SJSA1 (cell line): ENCODE measurements around the gene MGRN1. TPM values are rescaled to one million over a fixed set of nuclear protein-coding genes. Genes with fewer than 3 reads are reported as not detected.

Source experiments
- DNase-seq, 2 experiments: peaks; one replicate each; pipeline ENCODE4 v3.0.0-alpha.2; 2015 to 2020; ENCODE audit warnings: low spot score in 2 of 2, low read depth in 1 of 2
- H3K27ac ChIP-seq: fragments of 250-450 bp; sonication (Bioruptor Pico); 2 replicates; pipeline ENCODE4 v1.5.1; 2020; ENCODE audit warnings: mild to moderate bottlenecking, moderate library complexity
- H3K27me3 ChIP-seq: fragments of 250-450 bp; sonication (Bioruptor Pico); replicated peaks from 2 replicates; pipeline ENCODE4 v1.5.1; 2020; ENCODE audit warnings: mild to moderate bottlenecking, moderate library complexity
- H3K36me3 ChIP-seq: fragments of 250-450 bp; sonication (Bioruptor Pico); 2 replicates; pipeline ENCODE4 v1.5.1; 2020; ENCODE audit warnings: mild to moderate bottlenecking
- H3K4me1 ChIP-seq: fragments of 250-450 bp; sonication (Bioruptor Pico); replicated peaks from 2 replicates; pipeline ENCODE4 v1.6.1; 2021; ENCODE audit warnings: mild to moderate bottlenecking
- H3K4me3 ChIP-seq: fragments of 250-450 bp; sonication (Bioruptor Pico); 2 replicates; pipeline ENCODE4 v1.5.1; 2020; ENCODE audit warnings: mild to moderate bottlenecking
- H3K9me3 ChIP-seq: fragments of 250-450 bp; sonication (Bioruptor Pico); replicated peaks from 2 replicates; pipeline ENCODE4 v1.5.1; 2020; ENCODE audit warnings: mild to moderate bottlenecking
- total RNA-seq: library from RNA; depleted of rRNA; stranded (reverse); fragments of >200 nt; shearing (Covaris generic); gene quantifications from 2 replicates; pipeline ENCODE4 v1.2.3, GENCODE V29; 2014

The MGRN1 gene
- total RNA-seq, 1 experiment from 2014 or later = 15.0 TPM

DNA sequence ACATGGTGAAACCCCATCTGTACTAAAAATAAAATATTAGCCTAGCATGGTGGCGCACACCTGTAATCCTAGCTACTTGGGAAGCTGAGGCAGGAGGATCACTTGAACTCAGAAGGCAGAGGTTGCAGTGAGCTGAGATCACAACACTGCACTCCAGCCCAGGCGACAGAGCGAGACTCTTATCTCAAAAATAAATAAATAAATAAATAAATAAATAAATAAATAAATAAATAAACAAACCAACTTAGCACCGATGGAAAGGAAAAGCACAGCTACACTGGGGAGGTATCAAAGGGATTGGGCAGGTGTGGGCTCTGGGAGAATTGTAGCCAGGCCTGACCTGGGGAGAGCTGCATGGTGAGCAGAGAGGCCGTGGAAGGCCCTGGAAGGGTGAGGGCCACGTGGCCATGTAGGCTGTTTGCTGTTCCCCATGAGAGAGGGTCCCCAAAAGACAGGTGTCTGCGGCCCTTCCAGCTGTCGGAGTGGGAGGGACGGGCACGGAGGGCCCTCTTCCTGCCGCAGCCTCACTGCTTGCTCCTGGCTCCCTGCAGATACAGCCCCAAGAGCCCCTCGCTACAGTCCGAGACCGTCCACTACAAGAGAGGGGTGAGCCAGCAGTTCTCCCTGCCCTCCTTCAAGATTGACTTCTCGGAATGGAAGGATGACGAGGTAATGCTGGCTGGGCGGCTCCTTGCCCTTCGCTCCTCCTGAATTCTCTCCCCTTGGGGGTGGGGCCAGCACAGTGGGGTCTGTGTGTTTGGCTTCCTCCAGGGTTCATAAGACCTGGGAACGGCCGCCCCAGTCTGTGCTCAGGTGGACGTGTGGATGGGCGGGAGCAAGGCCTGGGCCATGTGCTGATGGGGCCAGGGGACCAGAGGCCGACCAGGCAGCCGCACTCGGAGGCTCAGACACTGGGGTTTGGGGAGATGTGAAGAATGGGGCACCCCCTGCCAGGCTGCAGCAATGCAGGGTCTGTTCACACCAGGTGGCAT lies 32.4 kb downstream of the MGRN1 start:
- Histone ChIP-seq H3K27ac (no peak overlapping the region), H3K4me1 (no peaks in the 10 kb centered on the region), H3K9me3 (no peaks in the 10 kb centered on the region), H3K4me3 (no peak overlapping the region), H3K36me3 (peaks cover 59% of the 10 kb centered on the region), H3K27me3 (no peaks in the 10 kb centered on the region)
- DNase-seq = no peak

DNA sequence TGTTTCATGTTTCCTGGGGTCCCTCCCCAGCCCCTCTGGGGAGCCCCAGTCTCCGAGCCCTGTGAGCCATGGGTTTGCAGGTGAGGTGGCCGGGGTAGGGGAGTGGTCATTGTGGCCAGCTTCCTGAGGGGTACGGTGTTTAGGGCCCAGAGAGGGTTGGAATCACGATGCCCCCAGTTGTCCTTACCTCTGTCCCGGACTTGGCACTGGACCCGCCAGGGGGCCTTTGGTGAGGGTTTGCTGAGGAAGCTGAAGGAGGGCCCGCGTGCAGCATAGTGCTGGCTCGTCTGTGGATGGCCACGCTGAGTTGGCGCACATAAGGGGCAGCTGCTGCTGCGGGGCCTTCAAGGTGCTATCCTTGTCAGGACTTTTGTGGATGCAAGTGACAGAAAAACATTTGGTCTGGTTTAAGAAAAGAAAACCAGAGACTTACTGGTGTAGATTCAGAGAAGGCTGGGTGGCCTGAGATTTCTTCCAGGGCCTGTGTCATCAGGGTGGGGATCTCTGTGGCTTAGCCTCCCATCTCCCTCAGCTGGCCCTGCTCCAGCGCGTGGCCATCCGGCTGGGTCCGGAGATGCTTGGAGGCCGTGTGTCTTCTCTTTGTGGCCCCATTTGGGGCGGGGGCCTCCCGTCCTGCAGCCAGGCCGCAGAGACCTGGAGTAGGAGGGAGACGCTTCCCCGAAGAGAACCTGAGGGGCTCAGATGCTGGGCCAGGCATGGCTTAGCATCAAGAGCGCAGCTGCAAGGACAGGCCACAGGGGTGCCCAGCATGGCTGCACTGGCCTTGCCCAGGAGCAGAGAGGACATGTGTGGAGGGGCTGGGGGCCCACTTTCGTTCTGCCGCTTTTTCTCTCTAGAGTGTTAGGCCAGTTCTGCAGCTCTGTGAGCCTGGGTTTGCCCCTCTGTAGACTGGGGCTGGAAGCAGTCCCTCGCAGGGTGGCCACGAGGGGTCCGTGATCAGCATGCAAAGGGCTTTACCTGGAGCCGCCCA lies 35.0 kb downstream of the MGRN1 start:
- Histone ChIP-seq H3K27me3 (no peaks in the 10 kb centered on the region), H3K27ac (no peak overlapping the region), H3K9me3 (no peaks in the 10 kb centered on the region), H3K4me3 (no peak overlapping the region), H3K4me1 (no peaks in the 10 kb centered on the region), H3K36me3 (peaks cover 55% of the 10 kb centered on the region)
- no peak for DNase-seq

DNA sequence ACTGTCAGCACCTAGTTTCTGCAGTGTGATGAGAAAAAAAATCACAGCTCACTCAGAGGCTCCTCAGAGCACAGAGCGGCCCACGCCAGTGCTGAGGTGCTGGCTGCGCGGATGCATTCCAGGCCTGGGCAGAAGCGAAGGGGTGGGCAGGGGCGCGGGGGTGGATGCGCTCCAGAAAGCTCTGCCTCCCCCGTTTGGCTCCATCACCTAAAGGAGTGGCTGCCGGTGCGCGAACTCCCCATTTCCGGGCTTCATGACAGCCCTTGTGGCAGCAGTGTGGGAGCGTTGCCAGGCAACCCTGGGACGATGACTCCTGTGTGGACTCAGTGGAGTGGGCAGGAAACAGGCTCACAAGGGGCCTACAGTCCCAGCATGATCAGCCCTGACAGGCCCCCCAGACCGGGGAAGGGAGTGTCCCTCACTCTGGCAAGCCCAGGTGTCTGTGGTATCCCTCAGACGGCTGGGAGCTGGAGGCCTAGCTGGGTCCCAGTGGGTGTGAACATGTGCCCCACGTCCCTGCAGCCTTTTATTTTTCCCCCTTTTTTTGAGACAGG lies 35.9 kb downstream of the MGRN1 start:
- no peak for DNase-seq

DNA sequence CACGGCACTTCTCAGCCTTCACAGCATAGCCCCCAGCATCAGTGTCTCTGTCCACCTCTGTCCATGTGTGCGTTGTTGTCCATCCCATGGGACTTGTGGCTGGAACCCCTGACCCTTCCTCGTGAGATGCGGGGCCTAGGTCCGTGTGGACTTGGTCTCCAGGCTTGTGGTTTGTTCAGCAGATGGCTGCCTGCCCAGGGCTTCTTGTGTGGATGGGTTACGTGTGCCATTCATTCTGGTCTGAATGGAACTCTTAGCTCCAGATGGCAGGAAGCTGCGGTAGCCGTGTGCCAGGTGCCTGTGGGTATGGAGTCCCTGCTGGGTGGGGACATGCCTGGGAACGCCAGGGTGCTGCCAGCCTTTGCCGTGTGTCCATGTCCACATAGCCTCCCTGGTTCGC lies 37.0 kb downstream of the MGRN1 start:
- Histone ChIP-seq H3K27me3 (no peaks in the 10 kb centered on the region), H3K27ac (no peak overlapping the region), H3K4me1 (no peaks in the 10 kb centered on the region), H3K9me3 (no peaks in the 10 kb centered on the region), H3K36me3 (peaks cover 52% of the 10 kb centered on the region), H3K4me3 (no peak overlapping the region)
- DNase-seq = no peak

More for the DNA sequence above, 35.9 kb downstream of the MGRN1 start:
- Histone ChIP-seq H3K4me3 (no peak overlapping the region), H3K4me1 (no peaks in the 10 kb centered on the region), H3K27ac (no peak overlapping the region), H3K27me3 (no peaks in the 10 kb centered on the region), H3K36me3 (peaks cover 52% of the 10 kb centered on the region), H3K9me3 (no peaks in the 10 kb centered on the region)

DNA sequence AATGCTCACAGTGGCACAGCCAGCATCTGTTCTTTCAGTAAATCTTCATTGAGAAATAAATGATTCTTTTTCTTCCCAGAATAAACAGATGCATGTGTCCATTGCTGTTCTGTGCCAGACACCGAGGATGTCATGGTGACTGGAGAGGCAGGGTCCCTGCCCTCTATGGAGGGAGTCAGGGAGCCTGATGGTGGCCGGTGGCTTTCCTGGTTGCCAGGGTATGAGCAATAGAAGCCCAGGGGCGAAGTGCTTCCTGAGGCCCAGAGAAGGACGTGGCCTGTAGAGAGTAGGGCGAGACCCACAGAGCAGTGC lies 38.8 kb downstream of the MGRN1 start:
- Histone ChIP-seq H3K4me3 (no peak overlapping the region), H3K36me3 (peaks cover 58% of the 10 kb centered on the region), H3K9me3 (no peaks in the 10 kb centered on the region), H3K27ac (no peak overlapping the region), H3K27me3 (no peaks in the 10 kb centered on the region), H3K4me1 (no peaks in the 10 kb centered on the region)
- DNase-seq = no peak

DNA sequence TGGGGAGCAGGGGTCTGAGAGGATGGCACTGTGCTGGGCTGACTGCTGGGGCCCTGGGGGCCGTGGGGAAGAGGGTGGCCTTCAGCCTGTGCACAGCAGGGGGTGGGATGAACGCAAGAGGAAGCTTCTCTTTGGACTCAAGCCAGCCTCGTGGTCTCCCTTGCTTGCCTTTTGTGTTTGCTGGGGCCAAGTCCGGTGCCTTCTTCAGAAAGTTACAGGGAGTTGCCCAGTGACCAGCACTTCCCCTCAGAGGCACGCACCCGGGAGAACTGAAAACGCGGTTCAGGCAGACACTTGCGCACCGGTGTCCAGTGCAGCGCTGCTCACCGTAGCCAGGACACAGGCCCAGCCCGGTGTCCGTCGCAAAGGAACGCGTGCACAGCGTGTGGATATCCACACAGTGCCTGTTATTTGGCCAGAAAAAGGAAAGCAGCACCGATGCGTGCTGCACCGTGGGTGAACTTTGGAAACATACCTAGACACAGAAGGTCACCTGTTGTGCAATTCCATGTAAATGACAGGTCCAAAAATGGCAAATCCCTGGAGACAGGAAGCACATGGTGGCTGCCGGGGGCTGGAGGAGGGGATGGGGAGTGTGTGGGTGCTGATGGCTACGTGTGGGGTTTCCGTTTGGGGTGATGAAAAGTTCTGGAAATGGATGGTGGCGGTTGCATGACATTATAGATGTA lies 39.3 kb downstream of the MGRN1 start:
- no peaks in the 10 kb centered on the region for H3K9me3 ChIP-seq
- no peaks in the 10 kb centered on the region for H3K4me1 ChIP-seq
- H3K36me3 ChIP-seq = peaks cover 61% of the 10 kb centered on the region
- no peak overlapping the region for H3K4me3 ChIP-seq
- DNase-seq = no peak
- H3K27ac ChIP-seq = no peak overlapping the region
- no peaks in the 10 kb centered on the region for H3K27me3 ChIP-seq

DNA sequence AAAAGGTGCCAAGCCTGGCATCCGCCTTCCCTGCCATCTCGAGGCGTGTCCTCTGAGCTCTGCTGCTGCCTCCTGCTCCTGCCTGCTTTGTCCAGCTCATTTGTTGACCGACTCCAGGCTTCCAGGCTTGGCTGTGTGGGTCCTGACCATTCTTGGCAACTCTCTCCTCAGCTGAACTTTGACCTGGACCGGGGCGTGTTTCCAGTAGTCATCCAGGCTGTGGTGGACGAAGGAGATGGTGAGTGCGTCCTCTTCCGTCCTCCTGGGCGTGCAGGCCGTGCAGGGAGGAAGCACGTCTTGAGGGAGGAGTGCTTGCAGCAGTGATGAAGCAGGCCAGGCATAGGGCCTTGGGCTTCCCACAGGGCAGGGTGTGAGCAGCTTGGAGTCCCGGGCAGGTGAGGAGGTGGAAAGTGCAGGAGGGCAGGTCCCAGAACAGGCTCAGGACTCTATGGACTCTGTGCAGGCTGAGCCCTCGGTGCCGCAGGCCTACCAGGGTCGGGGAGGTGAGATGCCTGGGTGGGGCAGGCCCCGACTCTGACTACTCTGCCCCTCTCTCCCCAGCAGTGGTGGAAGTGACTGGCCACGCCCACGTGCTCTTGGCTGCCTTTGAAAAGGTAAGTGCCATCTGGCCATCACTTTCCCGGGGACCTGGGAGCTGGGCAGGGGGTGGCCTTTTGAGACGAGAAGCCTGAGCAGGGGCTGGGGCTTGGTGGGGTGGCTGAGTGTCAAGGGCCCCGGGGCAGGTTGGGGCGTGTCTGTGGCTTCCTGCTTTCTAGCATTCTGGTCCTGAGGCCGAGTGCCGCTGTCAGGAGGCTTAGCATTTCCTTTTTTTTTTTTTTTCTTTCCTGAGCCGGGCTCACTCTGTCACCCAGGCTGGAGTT lies 40.2 kb downstream of the MGRN1 start:
- H3K4me1 ChIP-seq = no peaks in the 10 kb centered on the region
- H3K27me3 ChIP-seq = no peaks in the 10 kb centered on the region
- H3K36me3 ChIP-seq = peaks cover 59% of the 10 kb centered on the region
- H3K4me3 ChIP-seq = no peak overlapping the region
- no peak overlapping the region for H3K27ac ChIP-seq
- no peak for DNase-seq
- H3K9me3 ChIP-seq = no peaks in the 10 kb centered on the region

DNA sequence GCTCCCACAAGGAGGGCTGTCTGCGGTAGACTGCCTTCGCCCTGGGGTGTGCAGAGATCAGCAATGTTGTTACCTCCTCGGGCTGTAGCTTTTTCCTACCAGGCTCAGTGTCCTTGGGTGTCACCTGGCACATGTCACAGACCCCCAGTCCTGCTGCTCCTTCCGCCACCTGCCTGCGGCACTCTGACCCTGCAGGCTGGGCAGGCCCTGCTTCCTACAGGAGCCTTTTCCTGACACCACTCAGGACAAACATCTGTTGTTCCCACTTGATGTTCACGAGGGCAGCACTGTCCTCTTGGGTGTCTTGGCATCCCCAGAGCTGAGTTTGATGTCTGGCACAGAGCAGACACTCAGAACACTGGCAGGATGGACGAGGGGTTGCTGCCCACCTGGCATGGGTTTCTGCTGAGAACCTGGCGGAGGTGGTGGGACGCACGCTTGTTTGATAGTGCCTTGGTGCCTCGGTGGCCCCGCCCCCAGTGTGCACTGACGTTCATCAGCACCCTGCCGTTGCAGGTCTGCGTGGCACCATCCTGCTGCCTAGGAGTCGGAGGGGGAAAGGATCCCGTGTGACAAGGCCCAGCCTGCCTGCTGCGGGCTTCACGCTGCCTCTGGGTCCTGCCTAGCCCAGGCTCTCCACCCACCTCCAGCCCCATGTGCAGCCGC lies 42.0 kb downstream of the MGRN1 start:
- peaks cover 56% of the 10 kb centered on the region for H3K36me3 ChIP-seq
- no peaks in the 10 kb centered on the region for H3K4me1 ChIP-seq
- H3K27ac ChIP-seq = no peak overlapping the region
- no peaks in the 10 kb centered on the region for H3K27me3 ChIP-seq
- DNase-seq = no peak
- H3K9me3 ChIP-seq = no peaks in the 10 kb centered on the region
- no peak overlapping the region for H3K4me3 ChIP-seq

DNA sequence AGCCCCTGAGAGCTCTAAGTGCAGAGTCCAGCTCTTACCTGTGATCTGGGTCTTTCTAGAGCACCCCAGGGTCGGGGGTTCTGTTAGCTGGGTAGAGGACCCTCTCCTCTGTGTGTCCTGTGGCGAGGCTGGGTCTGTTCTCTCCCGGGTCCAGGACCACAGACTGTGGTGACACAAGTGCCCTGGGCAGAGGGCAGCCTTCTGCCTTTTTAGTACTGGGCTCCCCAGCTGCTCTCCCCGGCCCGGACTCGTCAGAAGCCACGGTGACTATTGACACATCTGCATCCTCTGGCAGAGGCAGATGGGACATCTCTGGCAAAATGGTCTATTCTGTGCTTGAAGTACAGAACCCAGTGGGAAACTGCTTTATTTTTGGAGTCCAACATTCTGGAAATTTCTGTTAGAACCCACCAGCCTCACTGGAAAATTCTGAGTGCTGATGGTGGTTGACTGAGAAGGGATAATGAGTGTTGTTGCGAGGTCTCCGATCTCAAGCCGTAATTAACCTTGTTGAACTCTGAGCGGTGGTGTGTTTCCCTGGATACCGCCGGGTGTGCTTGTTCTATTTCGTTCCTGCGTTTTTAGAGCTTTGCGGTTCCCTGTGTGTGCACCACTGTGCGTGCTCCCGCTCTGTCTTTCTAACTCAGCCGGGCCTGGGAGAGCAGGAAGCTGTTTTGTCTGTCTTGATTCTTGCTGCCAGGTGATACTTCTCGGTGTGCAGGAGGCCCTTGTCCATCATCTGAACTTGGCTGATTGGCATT lies 42.8 kb downstream of the MGRN1 start:
- no peaks in the 10 kb centered on the region for H3K9me3 ChIP-seq
- no peak overlapping the region for H3K4me3 ChIP-seq
- H3K27ac ChIP-seq = no peak overlapping the region
- H3K36me3 ChIP-seq = peaks cover 56% of the 10 kb centered on the region
- DNase-seq = no peak
- no peaks in the 10 kb centered on the region for H3K27me3 ChIP-seq
- H3K4me1 ChIP-seq = no peaks in the 10 kb centered on the region

DNA sequence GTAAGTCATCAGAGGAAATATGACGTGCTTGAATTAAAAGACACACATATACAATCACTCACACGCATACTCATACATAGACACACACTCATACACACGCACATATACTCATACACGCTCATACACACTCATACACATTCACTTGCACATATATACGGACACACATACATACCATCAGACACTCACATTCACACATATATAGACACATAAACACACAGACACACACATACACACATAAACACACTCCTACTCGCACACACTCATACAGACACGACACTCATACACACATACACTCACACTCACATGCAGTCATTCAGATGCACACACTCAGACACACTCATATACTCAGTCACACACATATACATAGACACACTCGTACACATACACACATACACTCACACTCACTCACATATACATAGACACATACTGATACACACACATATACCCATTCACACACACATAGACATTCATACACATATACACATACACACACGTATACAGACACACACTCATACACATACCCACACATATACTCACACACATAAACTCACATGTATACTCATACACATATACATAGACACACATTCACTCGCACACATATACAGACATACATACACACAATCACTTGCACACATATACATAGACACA lies 43.8 kb downstream of the MGRN1 start:
- Histone ChIP-seq H3K36me3 (peaks cover 53% of the 10 kb centered on the region), H3K4me3 (no peak overlapping the region), H3K9me3 (no peaks in the 10 kb centered on the region), H3K27ac (no peak overlapping the region), H3K27me3 (no peaks in the 10 kb centered on the region), H3K4me1 (no peaks in the 10 kb centered on the region)
- no peak for DNase-seq

DNA sequence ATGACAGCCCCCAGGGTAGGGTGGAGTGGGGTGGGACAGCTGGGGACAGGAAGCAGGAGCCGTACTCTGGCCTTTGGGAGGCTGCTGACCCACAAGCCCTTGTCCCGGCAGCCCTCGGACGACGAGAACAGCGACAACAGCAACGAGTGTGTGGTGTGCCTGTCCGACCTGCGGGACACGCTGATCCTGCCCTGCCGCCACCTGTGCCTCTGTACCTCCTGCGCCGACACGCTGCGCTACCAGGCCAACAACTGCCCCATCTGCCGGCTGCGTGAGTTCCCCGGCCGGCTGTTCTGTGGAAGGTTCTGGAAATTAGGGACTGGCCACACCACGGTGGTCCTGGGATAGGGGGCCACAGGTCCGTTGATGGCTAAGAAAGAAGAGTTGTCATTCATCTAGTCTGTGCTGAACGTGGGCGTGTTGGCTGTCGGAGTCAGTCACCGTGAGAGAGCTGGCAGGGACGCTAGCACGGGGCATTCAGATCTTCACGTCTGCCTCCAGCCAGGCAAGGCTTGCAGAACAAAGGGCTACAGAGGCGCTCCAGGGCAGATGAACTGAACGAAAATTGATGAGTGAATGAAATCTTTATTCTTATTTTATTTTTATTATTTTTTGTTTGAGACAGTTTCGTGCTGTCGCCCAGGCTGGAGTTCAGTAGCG lies 48.9 kb downstream of the MGRN1 start:
- H3K27me3 ChIP-seq = no peaks in the 10 kb centered on the region
- H3K36me3 ChIP-seq = peaks cover 31% of the 10 kb centered on the region
- no peak overlapping the region for H3K4me3 ChIP-seq
- no peak overlapping the region for H3K27ac ChIP-seq
- H3K9me3 ChIP-seq = no peaks in the 10 kb centered on the region
- no peak for DNase-seq
- H3K4me1 ChIP-seq = no peaks in the 10 kb centered on the region
